WTC11 (cell line): ENCODE measurements around the gene ASCC1. TPM values are rescaled to one million over a fixed set of nuclear protein-coding genes. Genes with fewer than 3 reads are reported as not detected.

ENCODE experiments used
- ATAC-seq: fragments of 200-7000 bp; cut with Tn5 transposase; 2 replicates; pipeline ENCODE4 v1.10.0; 2021; ENCODE audit warnings: mild to moderate bottlenecking, moderate library complexity
- CTCF ChIA-PET: fragments of 300-600 bp; sonication (Branson Sonifier 250); formaldehyde crosslinking; loops from one replicate; lab custom pipeline; 2021; ENCODE audit warnings: antibody characterized with exemption; lab: Charles Lee
- POLR2A ChIA-PET: fragments of 350-600 bp; sonication (Branson Sonifier 250); formaldehyde crosslinking; loops from one replicate; lab custom pipeline; 2021; ENCODE audit warnings: antibody characterized with exemption; lab: Charles Lee
- DNase-seq: peaks from one replicate; pipeline ENCODE4 v3.0.0; 2021; ENCODE audit warnings: low spot score
- H3K27ac Mint-ChIP-seq: 2 replicates; pipeline ENCODE4 v1.8.0; 2021; ENCODE audit warnings: mixed read lengths
- H3K27me3 Mint-ChIP-seq: 2 replicates; pipeline ENCODE4 v1.8.0; 2021; ENCODE audit warnings: low read depth, mild to moderate bottlenecking, moderate library complexity, mixed read lengths
- H3K36me3 Mint-ChIP-seq: 2 replicates; pipeline ENCODE4 v1.8.0; 2021; ENCODE audit warnings: mixed read lengths
- H3K4me1 Mint-ChIP-seq: 2 replicates; pipeline ENCODE4 v1.8.0; 2022; ENCODE audit warnings: mixed read lengths
- H3K4me3 Mint-ChIP-seq: 2 replicates; pipeline ENCODE4 v1.8.0; 2021; ENCODE audit warnings: mild to moderate bottlenecking, moderate library complexity, mixed read lengths
- H3K9me3 Mint-ChIP-seq: 2 replicates; pipeline ENCODE4 v1.8.0; 2021; ENCODE audit warnings: mixed read lengths
- ATF6 ChIP-seq: sonication (generic); formaldehyde crosslinking; IDR thresholded peaks from 2 replicates; pipeline ENCODE4 v1.8.1; 2023; ENCODE audit warnings: mild to moderate bottlenecking, missing genetic modification reagents
- GRHL2 ChIP-seq: fragments of 250-450 bp; sonication (Bioruptor Pico); IDR thresholded peaks from 2 replicates; pipeline ENCODE4 v1.8.0; 2022; ENCODE audit warnings: mild to moderate bottlenecking, moderate library complexity; ENCODE audit not compliant: insufficient replicate concordance, severe bottlenecking
- HMGXB4 ChIP-seq: sonication (generic); formaldehyde crosslinking; IDR thresholded peaks from 2 replicates; pipeline ENCODE4 v1.8.1; 2023; ENCODE audit warnings: mild to moderate bottlenecking, moderate library complexity, missing genetic modification reagents
- KAT7 ChIP-seq: sonication (generic); formaldehyde crosslinking; IDR thresholded peaks from 2 replicates; pipeline ENCODE4 v1.8.1; 2023; ENCODE audit warnings: missing genetic modification reagents, mild to moderate bottlenecking, borderline replicate concordance
- MAX ChIP-seq: sonication (generic); formaldehyde crosslinking; IDR thresholded peaks from 2 replicates; pipeline ENCODE4 v1.8.0; 2022; ENCODE audit warnings: mild to moderate bottlenecking, missing genetic modification reagents
- MLX ChIP-seq: sonication (generic); formaldehyde crosslinking; IDR thresholded peaks from 2 replicates; pipeline ENCODE4 v1.8.1; 2023; ENCODE audit warnings: mild to moderate bottlenecking, missing genetic modification reagents, moderate library complexity
- MYBL2 ChIP-seq: sonication (generic); formaldehyde crosslinking; IDR thresholded peaks from 2 replicates; pipeline ENCODE4 v1.8.1; 2023; ENCODE audit warnings: mild to moderate bottlenecking, moderate library complexity, missing genetic modification reagents
- NFATC4 ChIP-seq: fragments of 250-450 bp; sonication (Bioruptor Pico); IDR thresholded peaks from 2 replicates; pipeline ENCODE4 v1.9.0; 2021; ENCODE audit warnings: mild to moderate bottlenecking
- NFYB ChIP-seq: sonication (generic); formaldehyde crosslinking; conservative IDR thresholded peaks from 2 replicates; pipeline ENCODE4 v1.8.0; 2022; ENCODE audit warnings: low read depth, missing genetic modification reagents
- NR1H2 ChIP-seq: sonication (generic); formaldehyde crosslinking; IDR thresholded peaks from 2 replicates; pipeline ENCODE4 v1.9.0; 2021; ENCODE audit warnings: mild to moderate bottlenecking, moderate library complexity, missing genetic modification reagents
- OVOL2 ChIP-seq: fragments of 250-450 bp; sonication (Bioruptor Pico); IDR thresholded peaks from 2 replicates; pipeline ENCODE4 v1.9.0; 2021; ENCODE audit warnings: mild to moderate bottlenecking, borderline replicate concordance
- PRRX2 ChIP-seq: fragments of 250-450 bp; sonication (Bioruptor Pico); IDR thresholded peaks from 2 replicates; pipeline ENCODE4 v1.8.0; 2021; ENCODE audit warnings: mild to moderate bottlenecking
- SMAD4 ChIP-seq: sonication (generic); formaldehyde crosslinking; IDR thresholded peaks from 2 replicates; pipeline ENCODE4 v1.8.0; 2022; ENCODE audit warnings: mild to moderate bottlenecking, missing genetic modification reagents
- SP1 ChIP-seq: sonication (generic); formaldehyde crosslinking; conservative IDR thresholded peaks from 2 replicates; pipeline ENCODE4 v1.8.1; 2022; ENCODE audit warnings: missing genetic modification reagents
- TEAD1 ChIP-seq: sonication (generic); formaldehyde crosslinking; IDR thresholded peaks from 2 replicates; pipeline ENCODE4 v1.8.0; 2022; ENCODE audit warnings: mild to moderate bottlenecking, missing genetic modification reagents
- ZNF317 ChIP-seq: sonication (generic); formaldehyde crosslinking; IDR thresholded peaks from 2 replicates; pipeline ENCODE4 v1.8.1; 2023; ENCODE audit warnings: low read depth, mild to moderate bottlenecking, moderate library complexity, missing genetic modification reagents, borderline replicate concordance
- ZNF396 ChIP-seq: fragments of 250-450 bp; sonication (Bioruptor Pico); IDR thresholded peaks from 2 replicates; pipeline ENCODE4 v1.8.0; 2021; ENCODE audit warnings: mild to moderate bottlenecking, moderate library complexity, borderline replicate concordance
- total RNA-seq: library from RNA; stranded (reverse); gene quantifications from 3 replicates; pipeline ENCODE4 v1.2.3, GENCODE V29; 2021
- TF ChIP-seq, protein P1 (sequence below): fragments of 250-450 bp; sonication (Bioruptor Pico); IDR thresholded peaks from 2 replicates; pipeline ENCODE4 v1.9.0; 2021; ENCODE audit warnings: mild to moderate bottlenecking
- TF ChIP-seq, protein P2 (sequence below): sonication (generic); formaldehyde crosslinking; IDR thresholded peaks from 2 replicates; pipeline ENCODE4 v1.8.0; 2022; ENCODE audit warnings: mild to moderate bottlenecking, missing genetic modification reagents
- TF ChIP-seq, protein P3 (sequence below): sonication (generic); formaldehyde crosslinking; IDR thresholded peaks from 2 replicates; pipeline ENCODE4 v1.8.1; 2022; ENCODE audit warnings: low read depth, missing genetic modification reagents, borderline replicate concordance
- TF ChIP-seq, protein P4 (sequence below): sonication (generic); formaldehyde crosslinking; IDR thresholded peaks from 2 replicates; pipeline ENCODE4 v1.8.1; 2022; ENCODE audit warnings: low read depth, mild to moderate bottlenecking, moderate library complexity, missing genetic modification reagents, borderline replicate concordance

Gene ASCC1
- total RNA-seq, 1 experiment from 2014 or later = 30.4 TPM

- no peak for TF ChIP-seq HMGXB4 (CRISPR knock-in tag)
Measured at GRCh38 chr10:72092171-72092924, 123.7 kb downstream of the ASCC1 start (continued).

- TF ChIP-seq OVOL2 = no peak
- TF ChIP-seq MLX (CRISPR knock-in tag) = no peak
- no peak for TF ChIP-seq GRHL2 (CRISPR knock-in tag)
- no peak for TF ChIP-seq ZNF396 (CRISPR knock-in tag)
- TF ChIP-seq KAT7 (CRISPR knock-in tag) = no peak
- no peak for TF ChIP-seq NFYB (CRISPR knock-in tag)
- no peak for TF ChIP-seq MYBL2
- TF ChIP-seq, protein P1, sequence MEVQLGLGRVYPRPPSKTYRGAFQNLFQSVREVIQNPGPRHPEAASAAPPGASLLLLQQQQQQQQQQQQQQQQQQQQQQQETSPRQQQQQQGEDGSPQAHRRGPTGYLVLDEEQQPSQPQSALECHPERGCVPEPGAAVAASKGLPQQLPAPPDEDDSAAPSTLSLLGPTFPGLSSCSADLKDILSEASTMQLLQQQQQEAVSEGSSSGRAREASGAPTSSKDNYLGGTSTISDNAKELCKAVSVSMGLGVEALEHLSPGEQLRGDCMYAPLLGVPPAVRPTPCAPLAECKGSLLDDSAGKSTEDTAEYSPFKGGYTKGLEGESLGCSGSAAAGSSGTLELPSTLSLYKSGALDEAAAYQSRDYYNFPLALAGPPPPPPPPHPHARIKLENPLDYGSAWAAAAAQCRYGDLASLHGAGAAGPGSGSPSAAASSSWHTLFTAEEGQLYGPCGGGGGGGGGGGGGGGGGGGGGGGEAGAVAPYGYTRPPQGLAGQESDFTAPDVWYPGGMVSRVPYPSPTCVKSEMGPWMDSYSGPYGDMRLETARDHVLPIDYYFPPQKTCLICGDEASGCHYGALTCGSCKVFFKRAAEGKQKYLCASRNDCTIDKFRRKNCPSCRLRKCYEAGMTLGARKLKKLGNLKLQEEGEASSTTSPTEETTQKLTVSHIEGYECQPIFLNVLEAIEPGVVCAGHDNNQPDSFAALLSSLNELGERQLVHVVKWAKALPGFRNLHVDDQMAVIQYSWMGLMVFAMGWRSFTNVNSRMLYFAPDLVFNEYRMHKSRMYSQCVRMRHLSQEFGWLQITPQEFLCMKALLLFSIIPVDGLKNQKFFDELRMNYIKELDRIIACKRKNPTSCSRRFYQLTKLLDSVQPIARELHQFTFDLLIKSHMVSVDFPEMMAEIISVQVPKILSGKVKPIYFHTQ (CRISPR knock-in tag) = no peak
- no peaks in the 10 kb centered on the region for H3K9me3 Mint-ChIP-seq
- H3K4me1 Mint-ChIP-seq = peaks cover 24% of the 10 kb centered on the region
- ATAC-seq (no peak), DNase-seq (no peak)
- H3K27me3 Mint-ChIP-seq = peaks cover 47% of the 10 kb centered on the region
- CTCF ChIA-PET = interaction anchor here (1.1 to 3.8 kb wide), 5 partner anchors 14 to 194 kb away, joined by 3 to 32 read pairs (median 4); no protein-coding TSS in a partner anchor
- no peak overlapping the region for H3K4me3 Mint-ChIP-seq
- POLR2A ChIA-PET = interaction anchor here (1.5 kb wide), 1 partner anchor 171 kb away, joined by 3 read pairs; no protein-coding TSS in a partner anchor
- H3K27ac Mint-ChIP-seq = no peak overlapping the region
- H3K36me3 Mint-ChIP-seq = no peaks in the 10 kb centered on the region
Measured at GRCh38 chr10:72090326-72090725, 125.8 kb downstream of the ASCC1 start.

DNA sequence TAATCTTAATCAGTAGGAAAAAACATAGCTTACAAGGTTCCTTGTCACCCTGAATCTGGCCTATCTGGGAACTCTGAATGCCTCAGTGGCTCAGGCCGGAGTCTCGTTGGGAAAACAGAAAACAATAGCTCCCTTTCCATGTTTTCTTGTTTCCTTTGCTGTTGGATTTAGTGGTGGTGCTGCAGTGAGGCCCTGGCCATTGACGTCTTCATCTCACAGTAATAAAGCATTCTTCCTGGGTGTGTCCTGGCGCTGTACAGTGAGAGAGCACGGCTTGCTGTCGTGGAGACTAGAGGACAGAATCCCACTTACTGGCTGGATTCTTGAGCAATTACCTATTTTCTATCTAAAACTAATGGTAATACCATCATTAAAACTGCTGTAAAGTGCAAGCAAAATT is 126.5 kb downstream of the ASCC1 start:
- ChIA-PET POLR2A (interaction anchor here (0.7 to 1.5 kb wide), 3 partner anchors 126 to 184 kb away, joined by 3 to 4 read pairs (median 3); partner anchors contain the start of genes ANAPC16, ASCC1 and DDIT4), CTCF (interaction anchor here (1.1 to 3.8 kb wide), 8 partner anchors 13 to 243 kb away, joined by 3 to 32 read pairs (median 4); no protein-coding TSS in a partner anchor)
- H3K4me3 Mint-ChIP-seq = no peak overlapping the region
- no peak overlapping the region for H3K27ac Mint-ChIP-seq
- H3K9me3 Mint-ChIP-seq = no peaks in the 10 kb centered on the region
- DNase-seq = no peak
- no peaks in the 10 kb centered on the region for H3K36me3 Mint-ChIP-seq
- peaks cover 54% of the 10 kb centered on the region for H3K27me3 Mint-ChIP-seq
- ATAC-seq = no peak
- H3K4me1 Mint-ChIP-seq = peaks cover 24% of the 10 kb centered on the region
- TF ChIP-seq MAX (CRISPR knock-in tag) = no peak
- TF ChIP-seq TEAD1 (CRISPR knock-in tag) = no peak
- TF ChIP-seq, protein P2, sequence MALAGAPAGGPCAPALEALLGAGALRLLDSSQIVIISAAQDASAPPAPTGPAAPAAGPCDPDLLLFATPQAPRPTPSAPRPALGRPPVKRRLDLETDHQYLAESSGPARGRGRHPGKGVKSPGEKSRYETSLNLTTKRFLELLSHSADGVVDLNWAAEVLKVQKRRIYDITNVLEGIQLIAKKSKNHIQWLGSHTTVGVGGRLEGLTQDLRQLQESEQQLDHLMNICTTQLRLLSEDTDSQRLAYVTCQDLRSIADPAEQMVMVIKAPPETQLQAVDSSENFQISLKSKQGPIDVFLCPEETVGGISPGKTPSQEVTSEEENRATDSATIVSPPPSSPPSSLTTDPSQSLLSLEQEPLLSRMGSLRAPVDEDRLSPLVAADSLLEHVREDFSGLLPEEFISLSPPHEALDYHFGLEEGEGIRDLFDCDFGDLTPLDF (CRISPR knock-in tag) = no peak
- TF ChIP-seq, protein P3, sequence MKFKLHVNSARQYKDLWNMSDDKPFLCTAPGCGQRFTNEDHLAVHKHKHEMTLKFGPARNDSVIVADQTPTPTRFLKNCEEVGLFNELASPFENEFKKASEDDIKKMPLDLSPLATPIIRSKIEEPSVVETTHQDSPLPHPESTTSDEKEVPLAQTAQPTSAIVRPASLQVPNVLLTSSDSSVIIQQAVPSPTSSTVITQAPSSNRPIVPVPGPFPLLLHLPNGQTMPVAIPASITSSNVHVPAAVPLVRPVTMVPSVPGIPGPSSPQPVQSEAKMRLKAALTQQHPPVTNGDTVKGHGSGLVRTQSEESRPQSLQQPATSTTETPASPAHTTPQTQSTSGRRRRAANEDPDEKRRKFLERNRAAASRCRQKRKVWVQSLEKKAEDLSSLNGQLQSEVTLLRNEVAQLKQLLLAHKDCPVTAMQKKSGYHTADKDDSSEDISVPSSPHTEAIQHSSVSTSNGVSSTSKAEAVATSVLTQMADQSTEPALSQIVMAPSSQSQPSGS (CRISPR knock-in tag) = no peak
- TF ChIP-seq NFATC4 (CRISPR knock-in tag) = no peak
- no peak for TF ChIP-seq ZNF317 (CRISPR knock-in tag)
- TF ChIP-seq, protein P4, sequence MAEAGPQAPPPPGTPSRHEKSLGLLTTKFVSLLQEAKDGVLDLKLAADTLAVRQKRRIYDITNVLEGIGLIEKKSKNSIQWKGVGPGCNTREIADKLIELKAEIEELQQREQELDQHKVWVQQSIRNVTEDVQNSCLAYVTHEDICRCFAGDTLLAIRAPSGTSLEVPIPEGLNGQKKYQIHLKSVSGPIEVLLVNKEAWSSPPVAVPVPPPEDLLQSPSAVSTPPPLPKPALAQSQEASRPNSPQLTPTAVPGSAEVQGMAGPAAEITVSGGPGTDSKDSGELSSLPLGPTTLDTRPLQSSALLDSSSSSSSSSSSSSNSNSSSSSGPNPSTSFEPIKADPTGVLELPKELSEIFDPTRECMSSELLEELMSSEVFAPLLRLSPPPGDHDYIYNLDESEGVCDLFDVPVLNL (CRISPR knock-in tag) = no peak
- no peak for TF ChIP-seq SMAD4 (CRISPR knock-in tag)
- no peak for TF ChIP-seq PRRX2 (CRISPR knock-in tag)
- no peak for TF ChIP-seq SP1 (CRISPR knock-in tag)
- no peak for TF ChIP-seq ATF6 (CRISPR knock-in tag)
- TF ChIP-seq NR1H2 (CRISPR knock-in tag) = no peak
